Measurements from ENCODE around the gene SPAG17.

SPAG17 gene

DNA sequence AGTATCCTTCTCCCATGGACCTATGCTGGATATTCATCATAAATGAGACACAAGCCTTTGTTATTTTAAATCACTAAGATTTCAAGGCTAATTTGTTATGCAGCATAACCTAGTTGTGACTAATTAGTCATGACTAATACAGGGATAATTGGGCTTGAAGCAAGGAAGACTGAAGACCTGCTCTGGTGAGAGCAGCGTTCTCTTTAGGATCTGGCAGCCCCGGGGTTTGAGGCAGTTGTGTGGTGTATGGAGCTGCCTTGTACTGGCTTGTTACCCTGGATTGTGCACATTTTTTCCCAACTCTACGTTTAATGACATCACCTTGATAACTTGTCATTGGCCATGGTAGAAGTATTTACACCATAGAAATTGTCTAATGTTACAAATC is 25.7 kb upstream of the SPAG17 start:
- H3K4me3 ChIP-seq (ENCODE audit: low read depth, low read length) = no peak overlapping the region
- no peak for DNase-seq (ENCODE audit: low read depth)
- in situ Hi-C loops (cut with HindIII; ENCODE audit: low sequenced_read_pairs) = no loop called here
- TF ChIP-seq, protein P1, sequence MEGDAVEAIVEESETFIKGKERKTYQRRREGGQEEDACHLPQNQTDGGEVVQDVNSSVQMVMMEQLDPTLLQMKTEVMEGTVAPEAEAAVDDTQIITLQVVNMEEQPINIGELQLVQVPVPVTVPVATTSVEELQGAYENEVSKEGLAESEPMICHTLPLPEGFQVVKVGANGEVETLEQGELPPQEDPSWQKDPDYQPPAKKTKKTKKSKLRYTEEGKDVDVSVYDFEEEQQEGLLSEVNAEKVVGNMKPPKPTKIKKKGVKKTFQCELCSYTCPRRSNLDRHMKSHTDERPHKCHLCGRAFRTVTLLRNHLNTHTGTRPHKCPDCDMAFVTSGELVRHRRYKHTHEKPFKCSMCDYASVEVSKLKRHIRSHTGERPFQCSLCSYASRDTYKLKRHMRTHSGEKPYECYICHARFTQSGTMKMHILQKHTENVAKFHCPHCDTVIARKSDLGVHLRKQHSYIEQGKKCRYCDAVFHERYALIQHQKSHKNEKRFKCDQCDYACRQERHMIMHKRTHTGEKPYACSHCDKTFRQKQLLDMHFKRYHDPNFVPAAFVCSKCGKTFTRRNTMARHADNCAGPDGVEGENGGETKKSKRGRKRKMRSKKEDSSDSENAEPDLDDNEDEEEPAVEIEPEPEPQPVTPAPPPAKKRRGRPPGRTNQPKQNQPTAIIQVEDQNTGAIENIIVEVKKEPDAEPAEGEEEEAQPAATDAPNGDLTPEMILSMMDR (IDR thresholded peaks at IDR 0.05; ENCODE audit: low read depth, low read length, missing control alignments) = no peak

DNA sequence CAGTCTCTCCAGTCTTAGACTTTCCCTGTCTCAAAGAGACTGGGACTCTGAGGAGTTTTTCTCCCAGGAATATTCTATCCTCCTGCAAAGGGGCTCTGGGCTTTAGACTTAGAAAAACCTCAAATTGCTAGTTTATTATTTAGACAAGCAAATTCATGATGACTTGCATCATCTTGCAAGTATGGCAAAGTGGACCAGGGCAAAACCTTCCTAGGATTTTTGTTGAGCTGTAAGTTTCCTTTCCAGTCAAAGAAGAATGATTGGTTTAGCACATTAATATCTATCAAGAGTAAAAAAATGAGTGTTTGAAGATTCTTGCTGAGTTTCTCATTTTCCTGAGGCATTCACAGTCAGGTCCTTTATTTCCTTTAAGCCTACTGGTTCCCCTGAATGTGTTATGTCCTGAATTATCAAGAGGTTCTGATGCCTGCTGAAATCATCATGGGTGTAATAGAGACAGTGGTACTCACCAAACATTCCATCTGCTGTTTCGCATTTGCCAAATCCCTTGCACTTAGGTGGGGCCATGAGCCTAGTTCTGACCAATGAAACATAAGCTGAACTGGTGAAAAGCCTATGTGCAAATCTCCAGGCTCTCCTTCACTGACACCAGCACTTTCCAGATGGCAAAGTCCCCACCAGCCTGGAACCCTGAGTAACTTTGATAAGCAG is 25.2 kb upstream of the SPAG17 start:
- H3K4me3 ChIP-seq (ENCODE audit: low read depth, low read length) = no peak overlapping the region
- in situ Hi-C loops (cut with HindIII; ENCODE audit: low sequenced_read_pairs) = no loop called here
- TF ChIP-seq, protein P1 (IDR thresholded peaks at IDR 0.05; ENCODE audit: low read depth, low read length, missing control alignments) = no peak
- DNase-seq (ENCODE audit: low read depth) = no peak

DNA sequence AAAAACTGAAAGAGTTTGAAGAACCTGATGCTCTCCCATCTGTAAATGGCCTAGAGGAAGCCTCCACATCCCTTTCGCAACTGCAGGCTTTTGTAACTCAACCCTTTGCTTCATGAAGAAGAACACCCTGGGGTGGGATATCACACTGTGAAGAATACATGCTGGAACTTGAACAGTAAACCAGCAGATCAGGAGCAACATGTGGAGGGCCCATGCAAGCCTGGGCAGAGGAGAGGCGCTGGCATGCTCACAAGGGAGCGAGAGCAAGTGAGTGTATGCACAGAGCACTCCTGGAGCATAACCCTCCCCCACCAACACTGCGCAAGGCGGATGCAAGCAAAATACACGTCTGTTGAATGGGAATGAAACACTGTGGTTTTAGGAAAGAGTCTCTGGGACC is 24.6 kb upstream of the SPAG17 start:
- TF ChIP-seq, protein P1 (IDR thresholded peaks at IDR 0.05; ENCODE audit: low read depth, low read length, missing control alignments) = no peak
- no peak overlapping the region for H3K4me3 ChIP-seq (ENCODE audit: low read depth, low read length)
- in situ Hi-C loops (cut with HindIII; ENCODE audit: low sequenced_read_pairs) = loop anchor here (5.0 kb wide), 1 partner anchor 42 kb away; no protein-coding TSS in a partner anchor
- DNase-seq (ENCODE audit: low read depth) = no peak

DNA sequence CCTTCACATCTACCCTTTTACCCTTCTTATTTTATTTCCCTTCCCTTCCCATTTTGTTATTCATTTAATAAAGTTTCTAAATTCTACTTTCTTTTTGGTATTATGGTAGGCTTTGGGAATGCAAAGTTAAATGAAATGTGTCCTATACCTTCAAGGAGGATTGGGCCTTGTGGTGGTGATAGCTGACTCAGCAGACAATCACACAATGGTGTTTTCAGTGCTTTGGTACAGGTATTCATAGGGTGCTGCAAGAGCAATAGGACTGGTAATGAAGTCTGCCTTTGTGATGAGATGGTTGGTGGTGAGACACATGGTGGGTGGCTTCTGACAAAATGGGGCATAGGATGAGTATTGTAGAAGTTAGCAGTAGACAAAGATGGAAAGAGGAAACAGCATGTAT is 21.9 kb upstream of the SPAG17 start:
- in situ Hi-C loops (cut with HindIII; ENCODE audit: low sequenced_read_pairs) = loop anchor here (5.0 kb wide), 1 partner anchor 40 kb away; no protein-coding TSS in a partner anchor
- DNase-seq (ENCODE audit: low read depth) = no peak
- TF ChIP-seq, protein P1 (IDR thresholded peaks at IDR 0.05; ENCODE audit: low read depth, low read length, missing control alignments) = no peak
- H3K4me3 ChIP-seq (ENCODE audit: low read depth, low read length) = no peak overlapping the region

DNA sequence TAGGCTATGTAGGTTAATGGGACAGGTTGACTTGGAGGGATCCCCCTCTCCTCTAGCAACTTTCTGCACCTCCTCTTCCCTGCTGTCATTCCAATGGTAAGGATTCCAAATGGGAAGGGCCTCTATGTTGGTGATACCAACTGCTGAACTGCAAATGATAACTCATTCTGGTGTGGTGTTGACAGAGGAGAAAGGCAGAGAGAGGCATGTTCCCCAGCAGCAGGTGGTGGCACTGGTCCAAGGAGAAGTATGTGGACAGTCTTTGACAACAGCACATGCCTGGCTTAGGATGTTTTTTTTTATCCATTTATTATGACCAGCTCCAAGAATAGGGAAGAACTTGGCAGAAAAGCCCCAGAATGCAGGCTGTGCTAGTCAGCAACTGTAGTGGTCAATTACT is 19.6 kb upstream of the SPAG17 start:
- DNase-seq (ENCODE audit: low read depth) = no peak
- in situ Hi-C loops (cut with HindIII; ENCODE audit: low sequenced_read_pairs) = loop anchor here (5.0 kb wide), 1 partner anchor 37 kb away; no protein-coding TSS in a partner anchor
- no peak overlapping the region for H3K4me3 ChIP-seq (ENCODE audit: low read depth, low read length)
- TF ChIP-seq, protein P1 (IDR thresholded peaks at IDR 0.05; ENCODE audit: low read depth, low read length, missing control alignments) = no peak

DNA sequence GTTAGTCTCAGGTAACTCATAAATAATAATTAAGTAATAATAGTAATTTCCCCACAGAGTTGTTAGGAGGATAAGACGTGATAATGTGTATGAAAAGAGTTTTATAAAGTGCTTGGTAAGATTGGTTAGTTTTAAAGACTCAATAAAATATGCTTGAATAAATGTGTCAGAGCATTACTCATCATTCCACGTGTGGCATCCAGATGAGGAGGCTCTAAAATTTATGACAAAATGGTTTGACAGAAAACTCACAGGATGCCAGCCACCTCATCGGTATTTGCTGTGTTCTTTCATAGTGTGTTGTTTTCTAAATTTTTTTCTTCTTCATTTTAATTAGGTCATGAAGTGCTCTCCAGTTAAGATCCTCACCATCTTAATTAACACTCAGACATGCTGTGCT is 19.1 kb upstream of the SPAG17 start:
- no peak for DNase-seq (ENCODE audit: low read depth)
- in situ Hi-C loops (cut with HindIII; ENCODE audit: low sequenced_read_pairs) = no loop called here
- TF ChIP-seq, protein P1 (IDR thresholded peaks at IDR 0.05; ENCODE audit: low read depth, low read length, missing control alignments) = no peak
- no peak overlapping the region for H3K4me3 ChIP-seq (ENCODE audit: low read depth, low read length)
